Neural progenitor cell (in vitro differentiated cells): Measurements from ENCODE around the gene LRRC73. TPM values are rescaled to one million over a fixed set of nuclear protein-coding genes. Genes with fewer than 3 reads are reported as not detected.
A peak's percentile ranks its signal among the peaks of the same experiment; 100 is the strongest.
"Not testable (repeated sequence)": the region's sequence is repeated elsewhere in the genome, so short reads cannot be mapped to it uniquely, and the experiment has no call there.

ENCODE experiments used
- DNase-seq: peaks from one replicate; pipeline ENCODE4 v3.0.0-alpha.2; 2016; ENCODE audit warnings: low spot score
- H2AFZ ChIP-seq: fragments of 200-600 bp; sonication (generic); replicated peaks from 2 replicates; pipeline ENCODE4 v1.6.1; 2016; ENCODE audit warnings: antibody characterized with exemption
- H3F3A ChIP-seq: fragments of 200-600 bp; sonication (generic); 2 replicates; pipeline ENCODE4 v1.6.1; 2016; ENCODE audit warnings: antibody characterized with exemption, low read depth
- H3K27ac ChIP-seq: fragments of 200-600 bp; sonication (generic); 2 replicates; pipeline ENCODE4 v1.5.1; 2016; ENCODE audit warnings: mild to moderate bottlenecking
- H3K27me3 ChIP-seq: fragments of 200-600 bp; sonication (generic); 2 replicates; pipeline ENCODE4 v1.6.1; 2016; ENCODE audit warnings: mild to moderate bottlenecking, moderate library complexity
- H3K36me3 ChIP-seq: fragments of 200-600 bp; sonication (generic); 2 replicates; pipeline ENCODE4 v1.5.1; 2016
- H3K4me1 ChIP-seq: fragments of 200-600 bp; sonication (generic); 2 replicates; pipeline ENCODE4 v1.6.1; 2016; ENCODE audit warnings: mixed run types
- H3K4me2 ChIP-seq: fragments of 200-600 bp; sonication (generic); 2 replicates; pipeline ENCODE4 v1.6.1; 2016
- H3K4me3 ChIP-seq: fragments of 200-600 bp; sonication (generic); 2 replicates; pipeline ENCODE4 v1.5.1; 2016
- H3K79me2 ChIP-seq: fragments of 200-600 bp; sonication (generic); 2 replicates; pipeline ENCODE4 v1.6.1; 2016; ENCODE audit warnings: low read depth
- H3K9ac ChIP-seq: fragments of 200-600 bp; sonication (generic); 2 replicates; pipeline ENCODE4 v1.6.1; 2016
- H3K9me3 ChIP-seq: fragments of 200-600 bp; sonication (generic); 2 replicates; pipeline ENCODE4 v1.5.1; 2016; ENCODE audit warnings: low read depth
- H4K20me1 ChIP-seq: fragments of 200-600 bp; sonication (generic); 2 replicates; pipeline ENCODE4 v1.6.1; 2016; ENCODE audit warnings: low read depth
- H3K27ac Mint-ChIP-seq: 3 replicates; pipeline ENCODE4 v1.8.0; 2021; ENCODE audit warnings: mixed read lengths
- H3K27me3 Mint-ChIP-seq: 2 replicates; pipeline ENCODE4 v1.8.0; 2022; ENCODE audit warnings: low read depth, mild to moderate bottlenecking, inconsistent platforms, moderate library complexity, mixed read lengths; ENCODE audit not compliant: insufficient read depth
- H3K36me3 Mint-ChIP-seq: 3 replicates; pipeline ENCODE4 v1.8.0; 2021; ENCODE audit warnings: mixed read lengths
- H3K4me1 Mint-ChIP-seq: 3 replicates; pipeline ENCODE4 v1.8.0; 2021; ENCODE audit warnings: mixed read lengths
- H3K4me3 Mint-ChIP-seq: 3 replicates; pipeline ENCODE4 v1.8.0; 2021; ENCODE audit warnings: mild to moderate bottlenecking, moderate library complexity, mixed read lengths
- H3K9me3 Mint-ChIP-seq: 3 replicates; pipeline ENCODE4 v1.8.0; 2020; ENCODE audit warnings: mixed read lengths
- EZH2 ChIP-seq: fragments of 200-600 bp; sonication (generic); IDR thresholded peaks from 2 replicates; pipeline ENCODE4 v1.6.1; 2017; ENCODE audit warnings: antibody characterized with exemption, mild to moderate bottlenecking, moderate library complexity
- EZH2phosphoT487 ChIP-seq: fragments of 200-600 bp; sonication (generic); IDR thresholded peaks from 2 replicates; pipeline ENCODE4 v1.6.1; 2017; ENCODE audit warnings: antibody characterized with exemption
- total RNA-seq: library from RNA; depleted of rRNA; stranded (reverse); fragments of >200 nt; gene quantifications from 2 replicates; pipeline ENCODE4 v1.2.3, GENCODE V29; 2015; ENCODE audit warnings: low replicate concordance
- TF ChIP-seq, protein P1 (sequence below): fragments of 200-600 bp; sonication (generic); IDR thresholded peaks from 2 replicates; pipeline ENCODE4 v1.5.1; 2017; ENCODE audit warnings: antibody characterized with exemption, mild to moderate bottlenecking

LRRC73 gene
- total RNA-seq, 1 donor from 2014 or later, result not detected

- Mint-ChIP-seq H3K4me3 (no peak overlapping the region), H3K27me3 (peaks cover 9% of the 10 kb centered on the region), H3K36me3 (no peaks in the 10 kb centered on the region), H3K4me1 (peaks cover 4% of the 10 kb centered on the region), H3K9me3 (no peaks in the 10 kb centered on the region), H3K27ac (no peak overlapping the region)
- Histone ChIP-seq H3K4me1 (peaks cover 13% of the 10 kb centered on the region), H3F3A (peaks cover 11% of the 10 kb centered on the region), H3K4me3 (no peak overlapping the region), H3K79me2 (no peaks in the 10 kb centered on the region), H2AFZ (peak overlapping the region; percentile 94), H3K36me3 (no peaks in the 10 kb centered on the region), H3K27ac (no peak overlapping the region), H3K9me3 (no peaks in the 10 kb centered on the region), H4K20me1 (no peaks in the 10 kb centered on the region), H3K4me2 (no peak overlapping the region), H3K9ac (no peak overlapping the region), H3K27me3 (peaks cover 3% of the 10 kb centered on the region)
- TF ChIP-seq, protein P1, sequence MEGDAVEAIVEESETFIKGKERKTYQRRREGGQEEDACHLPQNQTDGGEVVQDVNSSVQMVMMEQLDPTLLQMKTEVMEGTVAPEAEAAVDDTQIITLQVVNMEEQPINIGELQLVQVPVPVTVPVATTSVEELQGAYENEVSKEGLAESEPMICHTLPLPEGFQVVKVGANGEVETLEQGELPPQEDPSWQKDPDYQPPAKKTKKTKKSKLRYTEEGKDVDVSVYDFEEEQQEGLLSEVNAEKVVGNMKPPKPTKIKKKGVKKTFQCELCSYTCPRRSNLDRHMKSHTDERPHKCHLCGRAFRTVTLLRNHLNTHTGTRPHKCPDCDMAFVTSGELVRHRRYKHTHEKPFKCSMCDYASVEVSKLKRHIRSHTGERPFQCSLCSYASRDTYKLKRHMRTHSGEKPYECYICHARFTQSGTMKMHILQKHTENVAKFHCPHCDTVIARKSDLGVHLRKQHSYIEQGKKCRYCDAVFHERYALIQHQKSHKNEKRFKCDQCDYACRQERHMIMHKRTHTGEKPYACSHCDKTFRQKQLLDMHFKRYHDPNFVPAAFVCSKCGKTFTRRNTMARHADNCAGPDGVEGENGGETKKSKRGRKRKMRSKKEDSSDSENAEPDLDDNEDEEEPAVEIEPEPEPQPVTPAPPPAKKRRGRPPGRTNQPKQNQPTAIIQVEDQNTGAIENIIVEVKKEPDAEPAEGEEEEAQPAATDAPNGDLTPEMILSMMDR, result no peak
- TF ChIP-seq EZH2phosphoT487 (no peak), EZH2 (no peak)
- DNase-seq, result no peak
Measured at GRCh38 chr6:43468240-43468639, 41.9 kb downstream of the LRRC73 start.

- Mint-ChIP-seq H3K36me3 (no peaks in the 10 kb centered on the region), H3K27me3 (peaks cover 9% of the 10 kb centered on the region), H3K4me1 (peaks cover 4% of the 10 kb centered on the region), H3K27ac (peak overlapping the region; percentile 9), H3K9me3 (no peaks in the 10 kb centered on the region), H3K4me3 (peak overlapping the region; percentile 30)
- H3K4me1 ChIP-seq, result peaks cover 13% of the 10 kb centered on the region
- TF ChIP-seq, protein P1, result no peak
- TF ChIP-seq EZH2 (no peak), EZH2phosphoT487 (no peak)
- peaks cover 4% of the 10 kb centered on the region for H3K27me3 ChIP-seq
- no peaks in the 10 kb centered on the region for H3K36me3 ChIP-seq
- DNase-seq, result no peak
- no peaks in the 10 kb centered on the region for H3K9me3 ChIP-seq
- H3F3A ChIP-seq, result peaks cover 11% of the 10 kb centered on the region
- no peak overlapping the region for H3K27ac ChIP-seq
- H3K9ac ChIP-seq, result no peak overlapping the region
- H3K4me3 ChIP-seq, result no peak overlapping the region
- H4K20me1 ChIP-seq, result no peaks in the 10 kb centered on the region
- no peak overlapping the region for H2AFZ ChIP-seq
- no peaks in the 10 kb centered on the region for H3K79me2 ChIP-seq
- no peak overlapping the region for H3K4me2 ChIP-seq
Measured at GRCh38 chr6:43467752-43468151, 42.4 kb downstream of the LRRC73 start.

DNA sequence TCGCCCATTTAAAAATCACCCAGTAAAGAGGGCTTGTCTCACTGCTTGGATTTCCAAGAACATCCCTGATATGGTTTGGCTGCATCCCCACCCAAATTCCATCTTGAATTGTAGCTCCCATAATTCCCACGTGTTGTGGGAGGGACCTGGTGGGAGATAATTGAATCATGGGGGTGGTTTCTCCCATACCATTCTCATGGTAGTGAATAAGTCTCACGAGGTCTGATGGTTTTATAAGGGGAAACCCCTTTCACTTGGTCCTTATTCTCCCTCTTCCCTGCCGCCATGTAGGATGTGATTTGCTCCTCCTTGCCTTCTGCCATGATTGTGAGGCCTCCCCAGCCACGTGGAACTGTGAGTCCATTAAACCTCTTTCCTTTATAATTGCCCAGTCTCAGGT is 42.9 kb downstream of the LRRC73 start:
- H4K20me1 ChIP-seq, H3K9me3 ChIP-seq, H3K4me2 ChIP-seq, DNase-seq, H3K4me3 ChIP-seq, H3K4me1 Mint-ChIP-seq, H3K4me3 Mint-ChIP-seq, H3K36me3 Mint-ChIP-seq, H3K27ac ChIP-seq, H3K27me3 Mint-ChIP-seq, H3K9me3 Mint-ChIP-seq, H3K36me3 ChIP-seq, H3K27me3 ChIP-seq, H3K79me2 ChIP-seq, H3K9ac ChIP-seq, H2AFZ ChIP-seq, H3K27ac Mint-ChIP-seq: not testable (repeated sequence)
- Histone ChIP-seq H3K4me1 (peaks cover 13% of the 10 kb centered on the region), H3F3A (peaks cover 11% of the 10 kb centered on the region)

- DNase-seq, result no peak
- peaks cover 11% of the 10 kb centered on the region for H3F3A ChIP-seq
- no peak overlapping the region for H2AFZ ChIP-seq
- Mint-ChIP-seq H3K36me3 (no peaks in the 10 kb centered on the region), H3K4me1 (peaks cover 4% of the 10 kb centered on the region), H3K27me3 (peaks cover 13% of the 10 kb centered on the region), H3K4me3 (no peak overlapping the region), H3K27ac (no peak overlapping the region), H3K9me3 (no peaks in the 10 kb centered on the region)
- peaks cover 13% of the 10 kb centered on the region for H3K4me1 ChIP-seq
- no peaks in the 10 kb centered on the region for H3K79me2 ChIP-seq
- TF ChIP-seq EZH2, result no peak
- TF ChIP-seq EZH2phosphoT487, result no peak
- TF ChIP-seq, protein P1, result no peak
- H4K20me1 ChIP-seq, result no peaks in the 10 kb centered on the region
- H3K9me3 ChIP-seq, result no peaks in the 10 kb centered on the region
- H3K27me3 ChIP-seq, result peaks cover 10% of the 10 kb centered on the region
- H3K27ac ChIP-seq, result no peak overlapping the region
- no peak overlapping the region for H3K4me2 ChIP-seq
- H3K36me3 ChIP-seq, result no peaks in the 10 kb centered on the region
- no peak overlapping the region for H3K9ac ChIP-seq
- H3K4me3 ChIP-seq, result no peak overlapping the region
Measured at GRCh38 chr6:43465948-43466347, 44.2 kb downstream of the LRRC73 start.
